ENCODE data around the gene TMPRSS7. TPM values are rescaled to one million over a fixed set of nuclear protein-coding genes. Genes with fewer than 3 reads are reported as not detected.

The TMPRSS7 gene
- total RNA-seq, 4 donors from 2014 or later = not detected

DNA sequence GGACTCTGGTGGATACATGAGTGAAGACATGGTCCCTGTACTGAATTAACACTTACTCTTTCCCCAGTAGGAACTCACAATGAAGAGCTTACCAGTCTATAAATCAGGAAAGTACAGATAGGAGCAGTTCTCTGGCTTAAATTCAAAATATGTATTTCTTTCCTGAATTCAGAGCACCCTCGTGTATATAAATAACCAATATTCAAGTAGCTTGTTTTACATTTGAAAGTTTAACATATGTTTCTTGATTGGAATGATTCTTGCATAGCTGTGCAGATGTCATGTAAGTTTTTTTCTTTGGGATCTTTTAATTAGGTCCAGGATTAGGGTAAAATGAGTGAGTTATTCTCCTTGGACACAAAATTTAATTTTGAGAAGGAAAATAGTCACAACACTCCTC lies 14.8 kb upstream of the TMPRSS7 start:
- H3K4me3 ChIP-seq = no peak overlapping the region
- no peaks in the 10 kb centered on the region for H3K9me3 ChIP-seq
- no peak for TF ChIP-seq POLR2A (IDR thresholded peaks at IDR 0.05)
- TF ChIP-seq, protein P1, sequence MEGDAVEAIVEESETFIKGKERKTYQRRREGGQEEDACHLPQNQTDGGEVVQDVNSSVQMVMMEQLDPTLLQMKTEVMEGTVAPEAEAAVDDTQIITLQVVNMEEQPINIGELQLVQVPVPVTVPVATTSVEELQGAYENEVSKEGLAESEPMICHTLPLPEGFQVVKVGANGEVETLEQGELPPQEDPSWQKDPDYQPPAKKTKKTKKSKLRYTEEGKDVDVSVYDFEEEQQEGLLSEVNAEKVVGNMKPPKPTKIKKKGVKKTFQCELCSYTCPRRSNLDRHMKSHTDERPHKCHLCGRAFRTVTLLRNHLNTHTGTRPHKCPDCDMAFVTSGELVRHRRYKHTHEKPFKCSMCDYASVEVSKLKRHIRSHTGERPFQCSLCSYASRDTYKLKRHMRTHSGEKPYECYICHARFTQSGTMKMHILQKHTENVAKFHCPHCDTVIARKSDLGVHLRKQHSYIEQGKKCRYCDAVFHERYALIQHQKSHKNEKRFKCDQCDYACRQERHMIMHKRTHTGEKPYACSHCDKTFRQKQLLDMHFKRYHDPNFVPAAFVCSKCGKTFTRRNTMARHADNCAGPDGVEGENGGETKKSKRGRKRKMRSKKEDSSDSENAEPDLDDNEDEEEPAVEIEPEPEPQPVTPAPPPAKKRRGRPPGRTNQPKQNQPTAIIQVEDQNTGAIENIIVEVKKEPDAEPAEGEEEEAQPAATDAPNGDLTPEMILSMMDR (IDR thresholded peaks at IDR 0.05) = no peak
- no peaks in the 10 kb centered on the region for H3K4me1 ChIP-seq
- no peaks in the 10 kb centered on the region for H3K27me3 ChIP-seq
- no peaks in the 10 kb centered on the region for H3K36me3 ChIP-seq
- no peak overlapping the region for H3K27ac ChIP-seq
- DNase-seq = no peak
- intact Hi-C loops (cut with DNase I; ENCODE audit: low total_unique reads) = no loop called here

DNA sequence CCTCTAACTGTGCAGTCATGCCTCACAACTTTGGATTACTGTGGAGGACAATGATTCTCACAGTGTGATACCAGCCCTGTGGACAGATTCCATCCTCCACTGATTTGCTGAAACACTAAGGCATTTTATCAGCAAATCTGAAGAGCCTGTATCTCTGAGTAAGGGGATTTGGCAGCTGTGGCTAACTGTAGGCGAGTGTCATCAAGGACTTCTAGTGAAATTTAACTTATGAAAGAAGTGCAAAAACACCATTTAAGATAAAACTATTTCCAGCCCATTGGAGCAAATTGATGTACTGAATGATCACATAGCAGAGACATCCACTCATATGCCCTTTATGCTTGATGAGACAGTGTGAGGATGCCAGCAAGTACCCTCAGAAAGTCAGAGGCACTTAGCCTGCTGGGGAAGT lies 13.9 kb upstream of the TMPRSS7 start:
- Histone ChIP-seq H3K27ac (no peak overlapping the region), H3K9me3 (no peaks in the 10 kb centered on the region), H3K4me1 (no peaks in the 10 kb centered on the region), H3K36me3 (no peaks in the 10 kb centered on the region), H3K27me3 (no peaks in the 10 kb centered on the region), H3K4me3 (no peak overlapping the region)
- intact Hi-C loops (cut with DNase I; ENCODE audit: low total_unique reads) = no loop called here
- DNase-seq = no peak
- TF ChIP-seq, protein P1 (IDR thresholded peaks at IDR 0.05) = no peak
- TF ChIP-seq POLR2A (IDR thresholded peaks at IDR 0.05) = no peak

DNA sequence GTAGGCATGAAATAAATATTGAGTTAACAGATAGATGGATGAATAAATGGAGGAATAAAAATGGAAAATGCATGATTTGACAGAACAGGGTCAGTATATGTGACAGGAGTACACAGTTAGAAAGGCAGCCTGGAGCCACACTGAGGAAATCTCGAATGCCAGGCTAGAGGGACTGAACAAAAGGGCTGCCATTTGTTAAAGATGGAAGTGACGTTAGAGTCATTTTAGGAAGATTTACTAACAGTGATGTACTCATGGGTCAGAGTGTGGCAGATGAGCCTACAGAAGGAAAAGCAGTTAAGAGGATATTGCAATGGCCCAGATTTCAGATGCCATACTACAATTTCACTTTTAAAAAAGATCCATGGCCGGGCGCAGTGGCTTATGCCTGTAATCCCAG lies 7.4 kb upstream of the TMPRSS7 start:
- no peaks in the 10 kb centered on the region for H3K9me3 ChIP-seq
- no peaks in the 10 kb centered on the region for H3K4me1 ChIP-seq
- intact Hi-C loops (cut with DNase I; ENCODE audit: low total_unique reads) = no loop called here
- H3K36me3 ChIP-seq = no peaks in the 10 kb centered on the region
- no peaks in the 10 kb centered on the region for H3K27me3 ChIP-seq
- TF ChIP-seq, protein P1 (IDR thresholded peaks at IDR 0.05) = no peak
- no peak for TF ChIP-seq POLR2A (IDR thresholded peaks at IDR 0.05)
- no peak overlapping the region for H3K27ac ChIP-seq
- H3K4me3 ChIP-seq = no peak overlapping the region
- no peak for DNase-seq

DNA sequence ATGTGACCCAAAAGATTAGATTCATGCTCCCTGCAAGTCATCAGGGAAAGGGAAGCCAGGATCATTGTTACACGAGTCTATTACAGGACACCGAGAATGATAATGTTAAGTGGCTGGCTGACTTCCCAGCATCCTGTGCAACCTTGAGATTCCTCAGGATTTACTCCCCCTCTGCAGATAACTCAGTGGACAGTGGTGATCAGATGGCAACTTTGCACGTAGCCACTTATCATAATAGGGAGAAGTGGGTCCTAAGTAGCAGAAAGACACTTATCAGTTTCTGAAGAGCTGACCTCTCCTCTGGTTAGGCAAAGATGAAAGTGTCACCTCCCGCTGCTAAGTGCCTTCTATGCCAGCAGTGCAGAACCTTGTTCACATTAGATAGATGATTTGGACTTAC lies 6.7 kb upstream of the TMPRSS7 start:
- no peak overlapping the region for H3K4me3 ChIP-seq
- H3K36me3 ChIP-seq = no peaks in the 10 kb centered on the region
- H3K27ac ChIP-seq = no peak overlapping the region
- no peaks in the 10 kb centered on the region for H3K27me3 ChIP-seq
- intact Hi-C loops (cut with DNase I; ENCODE audit: low total_unique reads) = no loop called here
- H3K9me3 ChIP-seq = no peaks in the 10 kb centered on the region
- TF ChIP-seq, protein P1 (IDR thresholded peaks at IDR 0.05) = no peak
- TF ChIP-seq POLR2A (IDR thresholded peaks at IDR 0.05) = no peak
- no peaks in the 10 kb centered on the region for H3K4me1 ChIP-seq
- no peak for DNase-seq

DNA sequence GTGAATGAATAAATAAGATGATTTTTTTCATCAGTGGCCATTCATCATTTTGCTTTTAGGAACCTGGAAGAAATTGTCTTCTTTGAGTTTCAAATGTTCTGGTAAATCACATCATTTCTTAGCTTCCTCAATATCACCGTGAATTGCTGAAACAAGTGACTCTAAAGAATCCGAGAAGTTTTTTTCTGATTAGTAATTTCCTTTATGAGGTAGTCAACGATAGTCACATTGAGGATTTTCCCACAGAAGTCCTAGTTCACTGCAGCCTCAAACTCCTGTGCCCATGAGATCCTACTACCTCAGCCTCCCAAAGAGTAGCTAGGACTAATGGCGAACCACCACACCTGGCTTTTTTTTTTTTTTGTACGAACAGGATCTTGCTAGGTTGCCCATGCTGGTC lies 3.6 kb upstream of the TMPRSS7 start:
- H3K36me3 ChIP-seq = no peaks in the 10 kb centered on the region
- TF ChIP-seq, protein P1 (IDR thresholded peaks at IDR 0.05) = no peak
- no peak for TF ChIP-seq POLR2A (IDR thresholded peaks at IDR 0.05)
- no peak overlapping the region for H3K27ac ChIP-seq
- no peak for DNase-seq
- no peaks in the 10 kb centered on the region for H3K9me3 ChIP-seq
- H3K4me1 ChIP-seq = no peaks in the 10 kb centered on the region
- no peak overlapping the region for H3K4me3 ChIP-seq
- no peaks in the 10 kb centered on the region for H3K27me3 ChIP-seq
- intact Hi-C loops (cut with DNase I; ENCODE audit: low total_unique reads) = no loop called here

Data from uterus (tissue), 4 donors.